ENCODE measurements around the gene CD164. TPM values are rescaled to one million over a fixed set of nuclear protein-coding genes. Genes with fewer than 3 reads are reported as not detected.

The CD164 gene
- total and polyA plus RNA-seq, 2 of the 13 experiments (the other 11 are each of a cell fraction or from before 2014, with no cell fraction given) = 222 to 293 TPM

GRCh38 chr6:109381747-109382575 is at the start of gene CD164 (continued):
- TF ChIP-seq ZBTB14 (CRISPR knock-in tag; IDR thresholded peaks at IDR 0.05) (peak; percentile 98), ZNF552 (CRISPR knock-in tag; IDR thresholded peaks at IDR 0.05; ENCODE audit: borderline replicate concordance) (no peak), ZNF143 (CRISPR knock-in tag; IDR thresholded peaks at IDR 0.05) (peak; percentile 25; the same call in 1 of the 2 replicates), DRAP1 (CRISPR knock-in tag; IDR thresholded peaks at IDR 0.05) (peak; percentile 79; the same call in 1 of the 2 replicates), ZNF30 (CRISPR knock-in tag; IDR thresholded peaks at IDR 0.05) (no peak), SETDB1 (CRISPR knock-in tag; IDR thresholded peaks at IDR 0.05; ENCODE audit: borderline replicate concordance) (no peak), TBX3 (IDR thresholded peaks at IDR 0.05; ENCODE audit: borderline replicate concordance) (0 out of 2 replicates have a peak, but pooled peaks have one; percentile 7), ZNF878 (CRISPR knock-in tag; IDR thresholded peaks at IDR 0.05) (no peak), RELA (CRISPR knock-in tag; IDR thresholded peaks at IDR 0.05) (no peak; the same call in 1 of the 2 replicates), ZNF251 (CRISPR knock-in tag; IDR thresholded peaks at IDR 0.05) (no peak), SMAD3 (CRISPR knock-in tag; IDR thresholded peaks at IDR 0.05) (peak; percentile 30; the same call in 1 of the 2 replicates), ZNF556 (CRISPR knock-in tag; IDR thresholded peaks at IDR 0.05; ENCODE audit: borderline replicate concordance) (no peak), ZBTB8A (CRISPR knock-in tag; IDR thresholded peaks at IDR 0.05; ENCODE audit: borderline replicate concordance, low read depth) (no peak; the same call in 1 of the 2 replicates), ARNTL (CRISPR knock-in tag; IDR thresholded peaks at IDR 0.05) (peak; percentile 89; the same call in 1 of the 2 replicates), MEIS1 (CRISPR knock-in tag; IDR thresholded peaks at IDR 0.05; ENCODE audit: borderline replicate concordance) (no peak), HOXA9 (CRISPR knock-in tag; IDR thresholded peaks at IDR 0.05; ENCODE audit: borderline replicate concordance) (no peak; the same call in 1 of the 2 replicates), ZUFSP (CRISPR knock-in tag; IDR thresholded peaks at IDR 0.05; ENCODE audit: borderline replicate concordance) (no peak), SMYD3 (CRISPR knock-in tag; IDR thresholded peaks at IDR 0.05) (no peak), REXO4 (CRISPR knock-in tag; IDR thresholded peaks at IDR 0.05; ENCODE audit: borderline replicate concordance) (no peak), CREM (IDR thresholded peaks at IDR 0.05) (0 out of 2 replicates have a peak, but pooled peaks have one; percentile 63), CREM (CRISPR knock-in tag; IDR thresholded peaks at IDR 0.05) (no peak), ZNF563 (CRISPR knock-in tag; IDR thresholded peaks at IDR 0.05) (peak; percentile 90), ZNF570 (CRISPR knock-in tag; IDR thresholded peaks at IDR 0.05; ENCODE audit: borderline replicate concordance) (no peak), ETS1 (CRISPR knock-in tag; IDR thresholded peaks at IDR 0.05) (no peak), SRSF9 (IDR thresholded peaks at IDR 0.05; ENCODE audit: borderline replicate concordance, insufficient read depth, low read depth, low read length, poor library complexity, severe bottlenecking) (no peak)

All from HepG2 (cell line).